Small intestine (tissue), 7 donors: ENCODE results near the gene OR9G1. TPM values are rescaled to one million over a fixed set of nuclear protein-coding genes. Genes with fewer than 3 reads are reported as not detected.
A peak's percentile ranks its signal among the peaks of the same experiment; 100 is the strongest.

Experiments
- DNase-seq, 2 donors: peaks; one replicate each; pipeline versions ENCODE4 v3.0.0 to v3.0.0-alpha.2; 2013
- FAIRE-seq: peaks from 2 replicates; lab custom pipeline; 2012; peaks lifted over from hg19 to GRCh38; lab: Jason Lieb, UNC
- H3K27ac ChIP-seq, 3 donors: one replicate each; pipeline ENCODE4 v1.5.1; 2013; ENCODE audit warnings: low read length in 2 of 3, mild to moderate bottlenecking in 2 of 3, control low read depth in 1 of 3, inconsistent platforms in 1 of 3, low read depth in 1 of 3, moderate library complexity in 1 of 3
- H3K27me3 ChIP-seq, 3 donors: one replicate each; pipeline ENCODE4 v1.6.1; 2013; ENCODE audit warnings: low read length in 3 of 3, inconsistent platforms in 1 of 3; ENCODE audit not compliant: control insufficient read depth in 3 of 3, insufficient read depth in 3 of 3
- H3K36me3 ChIP-seq, 3 donors: one replicate each; pipeline ENCODE4 v1.6.1; 2013; ENCODE audit warnings: low read length in 3 of 3, inconsistent platforms in 1 of 3, low read depth in 1 of 3, mild to moderate bottlenecking in 1 of 3, moderate library complexity in 1 of 3; ENCODE audit not compliant: control insufficient read depth in 3 of 3, insufficient read depth in 2 of 3
- H3K4me1 ChIP-seq, 3 donors: one replicate each; pipeline ENCODE4 v1.6.1; 2013; ENCODE audit warnings: low read length in 2 of 3, inconsistent platforms in 1 of 3, low read depth in 1 of 3, mild to moderate bottlenecking in 1 of 3, moderate library complexity in 1 of 3; ENCODE audit not compliant: control insufficient read depth in 3 of 3, insufficient read depth in 2 of 3
- H3K4me3 ChIP-seq, 3 donors: one replicate each; pipeline ENCODE4 v1.5.1; 2013; ENCODE audit warnings: low read length in 3 of 3, control low read depth in 1 of 3, inconsistent platforms in 1 of 3, low read depth in 1 of 3, mild to moderate bottlenecking in 1 of 3, moderate library complexity in 1 of 3
- H3K9me3 ChIP-seq, 2 donors: one replicate each; pipeline ENCODE4 v1.6.1; 2013; ENCODE audit warnings: low read depth in 1 of 2, low read length in 1 of 2; ENCODE audit not compliant: control insufficient read depth in 2 of 2, insufficient read depth in 1 of 2
- WGBS, 3 donors: extraction: QIAGEN DNeasy Blood & Tissue Kit; methylation state at CpG; one replicate each; pipeline ENCODE4 v1.1.7; 2013; 5-methylcytosine and 5-hydroxymethylcytosine counted together
- polyA plus RNA-seq, 4 donors: library from polyadenylated mRNA; stranded (reverse) in 3 of 4; unstranded in 1 of 4; fragments of 200-250 nt in 3 of 4; fragments of 120-200 nt in 1 of 4; gene quantifications; one replicate each; pipeline versions ENCODE4 v1.2.1 to v1.2.3, GENCODE V29; 2013
- donor health status: healthy with polysubstance abuse.
- donor health status: control.
- donor health status: control.
- donor health status: Bipolar disorder and iron deficiency.
- donor health status: healthy.

OR9G1 gene
- polyA plus RNA-seq, 4 donors: 0.32 TPM; not detected in 3

DNA sequence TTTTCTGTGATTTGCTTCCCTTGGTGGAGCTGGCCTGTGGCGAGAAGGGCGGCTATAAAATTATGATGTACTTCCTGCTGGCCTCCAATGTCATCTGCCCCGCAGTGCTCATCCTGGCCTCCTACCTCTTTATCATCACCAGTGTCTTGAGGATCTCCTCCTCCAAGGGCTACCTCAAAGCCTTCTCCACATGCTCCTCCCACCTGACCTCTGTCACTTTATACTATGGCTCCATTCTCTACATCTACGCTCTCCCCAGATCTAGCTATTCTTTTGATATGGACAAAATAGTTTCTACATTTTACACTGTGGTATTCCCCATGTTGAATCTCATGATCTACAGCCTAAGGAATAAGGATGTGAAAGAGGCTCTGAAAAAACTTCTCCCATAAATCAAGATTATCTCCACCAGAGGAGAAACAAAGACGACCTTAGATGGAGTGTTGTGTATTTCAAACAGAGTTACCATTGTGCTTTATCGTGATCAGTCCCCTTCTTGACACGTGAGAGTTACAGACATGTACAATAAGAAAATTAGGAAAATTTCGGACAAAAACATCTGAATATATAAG is 2.1 kb downstream of the OR9G1 start:
- Histone ChIP-seq H3K4me1 (no peaks in the 10 kb centered on the region), H3K9me3 (no peaks in the 10 kb centered on the region), H3K36me3 (no peaks in the 10 kb centered on the region), H3K27ac (no peak overlapping the region), H3K27me3 (no peaks in the 10 kb centered on the region), H3K4me3 (no peak overlapping the region)
- 63 to 70% (median 68%) methylated on average over 8 of the region's 8 CpGs for WGBS, 3 donors
- FAIRE-seq: no peak
- no peak for DNase-seq

DNA sequence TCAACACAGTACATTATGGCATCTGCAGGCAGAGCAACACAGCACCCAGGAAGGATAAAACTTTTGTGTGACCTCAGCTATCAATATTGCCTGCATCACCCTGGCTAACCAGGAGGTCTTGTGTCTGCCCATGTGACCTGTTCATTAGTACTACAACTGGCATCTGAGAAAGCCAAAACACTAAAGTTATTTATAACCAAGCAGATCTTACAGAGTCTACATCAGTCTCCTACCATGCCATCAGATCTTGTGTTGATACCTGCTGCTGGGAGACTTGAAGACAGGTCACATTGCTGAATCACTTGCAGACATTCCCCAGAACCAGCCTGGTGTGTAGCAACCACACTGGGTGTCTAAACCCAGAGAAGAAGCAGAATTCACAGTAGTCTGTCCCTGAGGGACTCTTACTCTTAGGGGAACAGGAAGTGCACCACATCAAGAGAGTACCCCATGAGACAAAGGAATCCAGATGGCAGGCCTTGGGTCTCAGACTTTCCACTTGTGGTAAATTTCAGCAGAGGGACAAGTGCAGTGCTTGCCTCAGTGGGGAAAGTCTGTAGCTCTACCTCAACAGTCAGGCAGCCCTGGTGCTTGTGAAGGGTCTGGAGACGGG is 7.0 kb downstream of the OR9G1 start:
- 38 to 55% (median 47%) methylated on average over 1 of the region's 1 CpG for WGBS, 3 donors
- FAIRE-seq (no peak), DNase-seq (no peak)
- H3K9me3 ChIP-seq: no peaks in the 10 kb centered on the region
- H3K36me3 ChIP-seq: no peaks in the 10 kb centered on the region
- H3K27me3 ChIP-seq: no peaks in the 10 kb centered on the region
- no peaks in the 10 kb centered on the region for H3K4me1 ChIP-seq
- H3K27ac ChIP-seq: no peak overlapping the region
- H3K4me3 ChIP-seq: no peak overlapping the region

DNA sequence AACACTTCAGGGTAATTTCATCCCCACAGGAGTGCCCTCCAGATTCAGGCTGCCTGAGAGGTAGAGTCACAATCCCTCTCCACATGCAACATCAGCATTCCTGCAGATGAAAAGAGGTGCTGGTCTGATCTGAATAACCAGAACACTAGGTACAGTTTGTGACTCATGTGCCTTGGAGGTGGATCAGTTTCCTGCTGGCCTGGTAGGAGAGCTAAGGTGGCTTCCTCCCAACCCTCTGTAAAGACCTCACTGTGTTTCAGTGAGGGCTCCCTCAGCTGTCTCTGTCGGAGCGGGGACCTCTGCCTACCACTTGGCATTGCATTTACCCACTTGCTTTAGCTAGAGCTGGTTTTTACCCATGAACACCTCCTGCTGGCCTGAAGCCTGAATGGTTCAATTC is 7.6 kb downstream of the OR9G1 start:
- WGBS, 3 donors: 87 to 98% (median 94%) methylated on average over 2 of the region's 2 CpGs
- Histone ChIP-seq H3K4me1 (no peaks in the 10 kb centered on the region), H3K27ac (no peak overlapping the region), H3K27me3 (no peaks in the 10 kb centered on the region), H3K4me3 (no peak overlapping the region), H3K36me3 (no peaks in the 10 kb centered on the region), H3K9me3 (no peaks in the 10 kb centered on the region)
- FAIRE-seq (no peak), DNase-seq (no peak)

DNA sequence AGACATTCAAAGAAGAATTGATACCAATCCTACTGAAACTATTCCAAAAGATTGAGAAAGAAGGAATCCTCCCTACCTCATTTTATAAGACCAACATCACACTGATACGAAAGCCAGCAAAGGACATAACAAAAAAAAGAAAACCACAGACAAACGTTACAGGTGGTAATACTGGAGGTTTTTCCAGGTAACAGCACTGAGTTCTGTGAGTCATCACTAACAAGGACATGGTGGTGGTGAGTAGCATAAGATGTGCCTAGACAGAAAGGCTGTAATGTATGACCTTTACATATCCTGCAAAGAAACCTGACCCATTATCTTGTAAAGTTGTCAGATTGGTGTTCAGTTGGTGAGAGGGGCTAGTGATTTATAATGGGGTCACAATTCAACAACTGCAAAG is 15.3 kb downstream of the OR9G1 start:
- no peak for DNase-seq
- no peaks in the 10 kb centered on the region for H3K9me3 ChIP-seq
- no peak overlapping the region for H3K27ac ChIP-seq
- no peaks in the 10 kb centered on the region for H3K36me3 ChIP-seq
- H3K4me3 ChIP-seq: no peak overlapping the region
- no peaks in the 10 kb centered on the region for H3K27me3 ChIP-seq
- WGBS, 3 donors: 59 to 74% (median 67%) methylated on average over 2 of the region's 2 CpGs
- FAIRE-seq: no peak
- H3K4me1 ChIP-seq: peaks cover 0 to 4% (median 0%) of the 10 kb centered on the region in 3 donors

DNA sequence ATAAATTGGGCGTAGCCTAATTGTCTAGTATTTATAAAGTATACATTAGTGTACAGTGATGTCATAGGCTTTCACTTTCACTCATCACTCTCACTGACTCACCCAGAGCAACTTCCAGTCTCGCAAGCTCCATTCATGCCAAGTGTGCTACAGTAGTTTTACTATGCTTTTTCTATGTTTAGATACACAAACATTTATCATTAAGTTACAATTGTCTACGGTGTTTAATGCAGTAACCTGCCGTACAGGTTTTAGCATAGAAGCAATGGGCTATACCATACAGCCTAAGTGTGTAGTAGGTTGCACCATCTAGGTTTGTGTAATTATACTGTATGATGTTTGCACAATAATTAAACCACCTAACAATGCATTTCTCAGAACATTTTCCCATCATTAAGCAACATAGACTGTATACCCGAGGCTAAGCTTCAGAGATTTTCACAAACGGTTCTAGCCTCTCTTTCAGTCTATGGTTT is 17.5 kb downstream of the OR9G1 start:
- Histone ChIP-seq H3K27me3 (no peaks in the 10 kb centered on the region), H3K36me3 (no peaks in the 10 kb centered on the region), H3K27ac (no peak overlapping the region), H3K4me1 (peaks cover 0 to 4% (median 0%) of the 10 kb centered on the region in 3 donors), H3K9me3 (no peaks in the 10 kb centered on the region), H3K4me3 (no peak overlapping the region)
- WGBS, 3 donors: 47 to 71% (median 48%) methylated on average over 6 of the region's 6 CpGs
- FAIRE-seq (no peak), DNase-seq (peak in 1 of 2 donors; percentile 19)

DNA sequence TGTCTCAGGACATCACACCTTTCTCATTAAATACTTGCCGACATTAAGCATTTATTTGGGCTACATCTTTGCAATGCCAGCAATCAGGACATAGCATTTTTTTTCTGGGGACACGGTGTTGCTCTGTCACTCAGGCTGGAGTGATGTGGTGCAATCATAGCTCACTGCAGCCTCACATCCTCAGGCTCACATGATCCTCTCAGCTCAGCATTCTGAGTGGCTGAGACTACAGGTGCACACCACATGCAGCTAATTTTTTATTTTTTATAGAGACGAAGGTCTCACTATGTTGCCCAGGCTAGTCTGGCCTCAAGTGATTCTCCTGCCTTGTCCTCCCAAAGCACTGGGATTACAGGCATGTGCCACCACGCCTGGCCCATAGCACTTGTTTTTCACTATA is 21.6 kb downstream of the OR9G1 start:
- Histone ChIP-seq H3K4me3 (no peak overlapping the region), H3K36me3 (no peaks in the 10 kb centered on the region), H3K9me3 (no peaks in the 10 kb centered on the region), H3K27me3 (no peaks in the 10 kb centered on the region), H3K4me1 (peaks cover 0 to 4% (median 0%) of the 10 kb centered on the region in 3 donors), H3K27ac (no peak overlapping the region)
- FAIRE-seq: no peak
- no peak for DNase-seq
- 70 to 72% (median 71%) methylated on average over 4 of the region's 4 CpGs for WGBS, 3 donors

DNA sequence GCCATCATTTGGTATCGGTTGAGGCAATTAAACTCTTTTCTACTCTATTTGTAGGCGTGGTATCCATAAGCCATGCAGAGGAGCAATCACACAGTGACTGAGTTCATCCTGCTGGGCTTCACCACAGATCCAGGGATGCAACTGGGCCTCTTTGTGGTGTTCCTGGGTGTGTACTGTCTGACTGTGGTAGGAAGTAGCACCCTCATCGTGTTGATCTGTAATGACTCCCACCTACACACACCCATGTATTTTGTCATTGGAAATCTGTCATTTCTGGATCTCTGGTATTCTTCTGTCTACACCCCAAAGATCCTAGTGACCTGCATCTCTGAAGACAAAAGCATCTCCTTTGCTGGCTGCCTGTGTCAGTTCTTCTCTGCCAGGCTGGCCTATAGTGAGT is 41.2 kb downstream of the OR9G1 start:
- DNase-seq (no peak), FAIRE-seq (no peak)
- WGBS, 3 donors: 75 to 82% (median 82%) methylated on average over 3 of the region's 3 CpGs
- H3K4me1 ChIP-seq: no peaks in the 10 kb centered on the region
- no peak overlapping the region for H3K4me3 ChIP-seq
- H3K36me3 ChIP-seq: no peaks in the 10 kb centered on the region
- no peaks in the 10 kb centered on the region for H3K9me3 ChIP-seq
- H3K27me3 ChIP-seq: no peaks in the 10 kb centered on the region
- H3K27ac ChIP-seq: no peak overlapping the region

DNA sequence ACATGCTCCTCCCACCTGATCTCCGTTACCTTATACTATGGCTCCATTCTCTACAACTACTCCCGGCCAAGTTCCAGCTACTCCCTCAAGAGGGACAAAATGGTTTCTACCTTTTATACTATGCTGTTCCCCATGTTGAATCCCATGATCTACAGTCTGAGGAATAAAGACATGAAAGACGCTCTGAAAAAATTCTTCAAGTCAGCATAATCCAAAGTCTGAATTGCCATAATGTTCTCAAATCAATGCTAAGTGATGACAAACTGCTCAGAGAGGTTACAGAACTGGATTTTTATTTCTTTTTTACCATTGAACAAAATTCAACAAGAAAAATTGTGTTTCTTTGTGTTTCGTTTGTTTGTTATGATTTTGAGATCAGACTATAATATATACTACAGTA is 42.0 kb downstream of the OR9G1 start:
- 72 to 89% (median 84%) methylated on average over 4 of the region's 4 CpGs for WGBS, 3 donors
- no peaks in the 10 kb centered on the region for H3K4me1 ChIP-seq
- FAIRE-seq (no peak), DNase-seq (no peak)
- no peak overlapping the region for H3K4me3 ChIP-seq
- no peaks in the 10 kb centered on the region for H3K27me3 ChIP-seq
- no peaks in the 10 kb centered on the region for H3K9me3 ChIP-seq
- no peak overlapping the region for H3K27ac ChIP-seq
- no peaks in the 10 kb centered on the region for H3K36me3 ChIP-seq
